ENCODE data around the gene GARIN5B.

Gene GARIN5B

DNA sequence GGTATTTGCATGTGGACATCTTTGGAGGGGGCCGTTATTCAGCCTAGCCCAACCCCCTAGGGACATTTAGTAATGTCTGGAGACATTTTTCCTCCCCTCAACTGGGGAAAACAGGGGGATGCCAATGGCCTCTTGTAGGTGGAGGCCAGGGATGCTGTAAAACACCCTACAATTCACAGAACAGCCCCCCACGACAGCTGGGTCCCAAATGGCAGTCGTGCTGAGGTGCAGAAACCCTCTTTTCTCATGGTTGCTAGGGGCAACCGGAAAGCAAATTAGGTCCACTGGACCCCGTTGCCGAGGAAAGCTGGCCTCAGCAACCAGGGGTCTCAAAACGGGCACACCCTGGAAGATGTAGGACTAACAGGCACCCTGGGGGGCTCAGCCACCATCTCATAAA lies 52.6 kb downstream of the GARIN5B start:
- TF ChIP-seq, protein P1, sequence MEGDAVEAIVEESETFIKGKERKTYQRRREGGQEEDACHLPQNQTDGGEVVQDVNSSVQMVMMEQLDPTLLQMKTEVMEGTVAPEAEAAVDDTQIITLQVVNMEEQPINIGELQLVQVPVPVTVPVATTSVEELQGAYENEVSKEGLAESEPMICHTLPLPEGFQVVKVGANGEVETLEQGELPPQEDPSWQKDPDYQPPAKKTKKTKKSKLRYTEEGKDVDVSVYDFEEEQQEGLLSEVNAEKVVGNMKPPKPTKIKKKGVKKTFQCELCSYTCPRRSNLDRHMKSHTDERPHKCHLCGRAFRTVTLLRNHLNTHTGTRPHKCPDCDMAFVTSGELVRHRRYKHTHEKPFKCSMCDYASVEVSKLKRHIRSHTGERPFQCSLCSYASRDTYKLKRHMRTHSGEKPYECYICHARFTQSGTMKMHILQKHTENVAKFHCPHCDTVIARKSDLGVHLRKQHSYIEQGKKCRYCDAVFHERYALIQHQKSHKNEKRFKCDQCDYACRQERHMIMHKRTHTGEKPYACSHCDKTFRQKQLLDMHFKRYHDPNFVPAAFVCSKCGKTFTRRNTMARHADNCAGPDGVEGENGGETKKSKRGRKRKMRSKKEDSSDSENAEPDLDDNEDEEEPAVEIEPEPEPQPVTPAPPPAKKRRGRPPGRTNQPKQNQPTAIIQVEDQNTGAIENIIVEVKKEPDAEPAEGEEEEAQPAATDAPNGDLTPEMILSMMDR (IDR thresholded peaks at IDR 0.05; ENCODE audit: low read length, missing control alignments): no peak
- H3K4me3 ChIP-seq (replicated peaks; ENCODE audit: low read depth, low read length): no peak overlapping the region
- DNase-seq (ENCODE audit: low read depth): no peak

- DNase-seq (ENCODE audit: low read depth): no peak
- TF ChIP-seq, protein P1 (IDR thresholded peaks at IDR 0.05; ENCODE audit: low read length, missing control alignments): no peak
Measured at GRCh38 chr19:55309448-55309847, 53.6 kb downstream of the GARIN5B start.

DNA sequence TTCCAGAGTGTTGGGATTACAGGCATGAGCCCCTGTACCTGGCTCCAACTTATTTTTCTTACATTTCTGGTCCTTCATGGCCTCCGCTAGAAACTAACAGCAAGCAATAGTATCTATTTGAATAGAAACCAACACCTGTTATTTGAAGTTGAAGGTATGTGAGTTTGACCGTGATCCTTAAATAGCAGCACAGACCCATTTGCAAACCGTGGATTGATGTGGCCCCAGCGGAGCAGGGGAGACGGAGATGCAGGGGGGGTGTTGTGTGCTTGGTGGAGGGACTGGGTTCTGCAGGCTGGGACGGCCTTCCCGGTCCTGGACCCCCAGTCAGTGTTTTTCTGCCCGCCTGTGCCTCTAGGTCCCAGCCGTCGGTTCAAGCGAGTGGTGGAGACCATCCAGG lies 54.8 kb downstream of the GARIN5B start:
- TF ChIP-seq, protein P1 (IDR thresholded peaks at IDR 0.05; ENCODE audit: low read length, missing control alignments): no peak
- H3K4me3 ChIP-seq (replicated peaks; ENCODE audit: low read depth, low read length): no peak overlapping the region
- DNase-seq (ENCODE audit: low read depth): no peak

More at GRCh38 chr19:55309448-55309847, 53.6 kb downstream of the GARIN5B start:
- H3K4me3 ChIP-seq (replicated peaks; ENCODE audit: low read depth, low read length): no peak overlapping the region

- H3K4me3 ChIP-seq (replicated peaks; ENCODE audit: low read depth, low read length): no peak overlapping the region
- TF ChIP-seq, protein P1 (IDR thresholded peaks at IDR 0.05; ENCODE audit: low read length, missing control alignments): no peak
Measured at GRCh38 chr19:55306712-55307111, 56.3 kb downstream of the GARIN5B start.

DNA sequence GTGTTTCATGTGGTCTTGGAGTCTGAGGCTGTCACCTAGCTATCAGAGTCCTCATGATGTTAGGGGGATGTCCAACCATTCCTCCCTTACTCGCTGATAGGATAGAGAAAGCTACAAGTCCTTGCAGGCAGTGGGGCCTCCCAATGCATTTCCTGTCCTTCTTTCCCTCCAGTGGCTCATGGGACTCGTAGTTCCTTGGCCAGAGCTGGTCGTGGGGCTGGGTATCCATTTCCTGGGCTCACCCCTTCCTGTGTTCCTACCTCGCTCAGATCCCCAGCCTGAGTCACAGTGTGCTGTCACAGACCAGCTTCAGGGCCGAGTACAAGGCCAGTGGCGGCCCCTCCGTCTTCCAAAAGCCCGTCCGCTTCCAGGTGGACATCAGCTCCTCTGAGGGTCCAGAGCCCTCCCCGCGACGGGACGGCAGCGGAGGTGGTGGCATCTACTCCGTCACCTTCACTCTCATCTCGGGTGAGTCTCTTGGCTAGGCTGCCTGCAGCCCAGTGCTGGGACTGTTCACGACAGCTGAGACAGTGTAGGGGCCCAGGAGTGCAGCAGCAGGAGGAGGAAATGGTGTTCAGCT lies 57.0 kb downstream of the GARIN5B start:
- TF ChIP-seq, protein P1 (IDR thresholded peaks at IDR 0.05; ENCODE audit: low read length, missing control alignments): no peak
- no peak for DNase-seq (ENCODE audit: low read depth)
- H3K4me3 ChIP-seq (replicated peaks; ENCODE audit: low read depth, low read length): no peak overlapping the region

More at GRCh38 chr19:55306712-55307111, 56.3 kb downstream of the GARIN5B start:
- DNase-seq (ENCODE audit: low read depth): no peak

GRCh38 chr19:55305491-55305890 lies 57.6 kb downstream of the GARIN5B start:
- DNase-seq (ENCODE audit: low read depth): peak; percentile 31
- H3K4me3 ChIP-seq (replicated peaks; ENCODE audit: low read depth, low read length): no peak overlapping the region
- TF ChIP-seq, protein P1 (IDR thresholded peaks at IDR 0.05; ENCODE audit: low read length, missing control alignments): no peak

DNA sequence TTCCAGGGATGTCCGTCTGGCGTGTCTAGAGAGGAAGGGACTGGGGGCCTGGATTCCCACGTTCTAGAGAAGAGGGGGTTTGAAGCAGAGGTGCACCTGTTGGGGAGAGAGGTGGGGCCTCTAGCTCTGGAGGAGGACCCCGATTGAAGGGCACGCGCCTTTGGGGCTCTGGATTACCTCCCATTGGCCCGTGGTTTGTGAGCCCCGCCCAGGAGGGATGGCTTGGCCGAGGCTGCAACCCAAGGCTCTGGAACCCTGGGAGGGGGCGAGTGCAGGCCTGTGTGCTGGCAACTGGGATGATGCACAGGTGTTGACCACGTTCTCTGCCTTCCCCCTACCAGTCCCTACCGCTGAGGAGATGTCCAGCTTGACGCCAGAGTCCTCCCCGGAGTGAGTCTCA lies 58.1 kb downstream of the GARIN5B start:
- H3K4me3 ChIP-seq (replicated peaks; ENCODE audit: low read depth, low read length): no peak overlapping the region
- TF ChIP-seq, protein P1 (IDR thresholded peaks at IDR 0.05; ENCODE audit: low read length, missing control alignments): no peak
- DNase-seq (ENCODE audit: low read depth): no peak
